ENCODE results near the gene METTL15.
A peak's percentile ranks its signal among the peaks of the same experiment; 100 is the strongest.
"Not testable (repeated sequence)": the region's sequence is repeated elsewhere in the genome, so short reads cannot be mapped to it uniquely, and the experiment has no call there.

The METTL15 gene

DNA sequence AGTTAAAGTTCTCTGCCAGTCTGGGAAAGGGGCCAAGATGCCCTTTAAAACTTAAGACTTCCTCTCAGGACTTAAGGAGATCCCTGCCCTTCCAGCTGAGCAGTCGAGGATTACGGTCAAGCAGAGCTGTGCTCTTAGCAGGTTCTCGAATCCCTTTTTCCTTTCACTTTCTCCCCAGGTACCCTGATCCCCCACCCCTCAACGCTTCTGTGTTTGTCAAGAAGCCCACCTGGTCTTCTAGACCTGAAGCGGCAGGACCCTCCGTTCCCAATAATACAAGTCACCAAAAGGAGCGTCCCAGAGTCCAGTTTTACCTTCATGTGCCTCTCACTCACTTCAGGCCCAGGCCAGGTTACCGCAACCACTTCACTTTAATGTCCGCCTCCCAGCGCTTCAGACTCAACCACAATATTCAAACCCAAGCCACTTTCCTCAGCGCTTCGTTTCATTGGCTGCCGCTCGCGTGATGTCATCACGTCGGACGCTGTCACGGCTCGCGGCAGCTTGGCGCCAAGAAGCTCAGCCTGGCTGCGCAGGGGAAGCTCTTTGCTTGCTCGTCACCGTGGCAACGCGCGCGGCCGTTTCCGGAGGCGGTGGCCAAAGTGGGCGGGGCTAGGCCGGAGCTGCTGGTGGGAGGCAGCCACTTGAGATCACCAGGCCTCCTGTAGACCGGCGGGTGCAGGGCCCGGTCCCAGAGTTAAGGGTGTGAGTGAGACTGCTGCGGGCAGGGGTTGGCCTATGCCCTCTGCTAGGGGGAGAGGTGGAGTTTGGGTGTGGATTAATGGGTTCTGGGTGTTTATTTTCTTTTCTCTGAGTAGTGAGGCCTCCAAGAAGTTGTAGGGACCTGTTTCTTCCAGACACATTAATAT is at the start of gene METTL15, which contains the start of gene KIF18A:
METTL15 (plus strand) TSS at position 639 of the 869 bp plus-strand sequence. CDS start 4,947 bp downstream, outside the sequence.
KIF18A (minus strand) TSS at position 407 of the 869 bp plus-strand sequence. CDS start 10,209 bp downstream, outside the sequence.
- DNase-seq (ENCODE audit: low read depth), result peak; percentile 99

DNA sequence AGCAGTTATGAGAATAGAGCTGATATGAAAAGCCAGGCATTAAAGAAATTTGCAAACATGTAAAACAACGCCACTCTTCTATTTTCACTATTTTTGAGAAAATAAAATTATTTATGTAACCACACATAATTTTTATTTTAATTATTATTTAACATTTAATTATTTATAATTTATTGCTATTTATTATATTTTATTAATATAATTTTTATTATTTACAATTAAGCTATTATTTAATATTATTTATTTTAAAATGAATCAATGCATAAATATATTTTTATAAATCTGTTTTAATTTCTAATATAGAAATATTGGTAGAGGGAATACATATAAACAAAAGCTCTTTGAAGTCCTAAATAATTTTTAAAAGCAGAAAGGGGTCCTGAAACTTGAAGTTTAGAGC is 36.9 kb upstream of the METTL15 start:
- no peak for DNase-seq (ENCODE audit: low read depth)

GRCh38 chr11:28072321-28072720 is 35.9 kb upstream of the METTL15 start:
- peak; percentile 67 for DNase-seq (ENCODE audit: low read depth)

DNA sequence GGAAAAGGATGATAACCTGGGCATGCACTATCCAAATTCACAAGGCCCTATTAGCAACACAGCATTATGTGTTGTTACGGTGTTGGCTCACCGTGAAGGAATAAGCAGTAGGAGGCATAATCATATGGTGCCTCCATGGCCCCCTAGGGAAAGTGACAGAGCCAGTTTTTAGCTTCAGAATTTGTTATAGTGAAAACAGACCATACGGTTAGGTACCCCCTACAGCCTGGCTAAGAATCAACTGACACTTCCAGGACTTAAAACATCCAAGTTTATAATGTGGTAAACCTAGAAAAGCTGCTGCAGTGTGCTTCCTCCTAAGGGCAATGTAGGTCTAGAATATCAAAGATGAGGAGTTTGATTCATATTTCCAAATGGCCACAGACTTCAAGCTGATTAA is 30.7 kb upstream of the METTL15 start:
- no peak for DNase-seq (ENCODE audit: low read depth)

DNA sequence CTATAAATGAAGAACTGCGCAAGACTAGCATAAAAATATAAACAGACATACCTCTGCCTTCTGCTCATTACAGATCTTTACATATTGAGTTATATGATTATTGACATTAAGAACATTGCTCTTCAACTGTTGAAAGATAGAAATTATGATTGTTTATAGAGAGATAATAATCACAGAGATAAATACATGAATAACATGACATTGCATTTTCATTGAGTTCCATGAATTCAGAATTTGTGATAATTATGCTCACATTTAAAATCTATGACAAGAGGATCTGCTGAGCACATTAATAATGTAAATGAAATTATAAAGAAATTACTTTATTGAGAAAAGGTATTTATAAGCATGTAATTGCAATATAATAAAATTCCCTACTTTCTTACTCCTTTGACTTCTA is 25.1 kb upstream of the METTL15 start:
- no peak for DNase-seq (ENCODE audit: low read depth)

DNA sequence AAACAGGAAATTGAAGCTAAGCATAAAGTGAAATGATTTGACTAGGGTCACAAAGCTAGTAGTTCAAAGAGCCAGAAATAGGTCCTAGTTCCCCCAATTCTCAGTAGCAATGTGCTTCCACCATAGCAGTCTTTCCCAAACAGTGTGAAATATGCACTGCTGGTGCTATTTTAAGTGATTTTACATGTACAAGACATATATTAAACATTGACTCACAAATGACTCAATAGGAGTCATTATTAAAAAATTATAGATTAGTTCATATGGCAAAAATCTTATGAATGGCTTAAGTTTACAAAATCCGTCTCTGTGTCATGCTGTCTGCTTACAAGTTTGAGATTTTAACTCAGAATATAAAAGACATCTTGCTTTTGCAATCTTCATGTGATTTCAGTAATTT is 21.6 kb upstream of the METTL15 start:
- DNase-seq (ENCODE audit: low read depth), result peak; percentile 46

DNA sequence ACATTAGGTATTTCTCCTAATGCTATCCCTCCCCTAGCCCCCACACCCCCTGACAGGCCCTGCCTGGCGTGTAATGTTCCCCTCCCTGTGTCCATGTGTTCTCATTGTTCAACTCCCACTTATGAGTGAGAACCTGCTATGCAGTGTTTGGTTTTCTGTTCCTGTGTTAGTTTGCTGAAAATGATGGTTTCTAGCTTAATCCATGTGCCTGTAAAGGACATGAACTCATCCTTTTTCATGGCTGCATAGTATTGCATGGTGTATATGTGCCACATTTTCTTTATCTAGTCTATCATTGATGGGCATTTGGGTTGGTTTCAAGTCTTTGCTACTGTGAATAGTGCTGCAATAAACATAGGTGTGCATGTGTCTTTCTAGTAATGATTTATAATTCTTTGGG is 21.0 kb upstream of the METTL15 start:
- DNase-seq (ENCODE audit: low read depth), result not testable (repeated sequence)

GRCh38 chr11:28087693-28088092 is 20.5 kb upstream of the METTL15 start:
- DNase-seq (ENCODE audit: low read depth), result not testable (repeated sequence)

- DNase-seq (ENCODE audit: low read depth), result peak; percentile 92
Measured at GRCh38 chr11:28089378-28089777, 18.8 kb upstream of the METTL15 start.

DNA sequence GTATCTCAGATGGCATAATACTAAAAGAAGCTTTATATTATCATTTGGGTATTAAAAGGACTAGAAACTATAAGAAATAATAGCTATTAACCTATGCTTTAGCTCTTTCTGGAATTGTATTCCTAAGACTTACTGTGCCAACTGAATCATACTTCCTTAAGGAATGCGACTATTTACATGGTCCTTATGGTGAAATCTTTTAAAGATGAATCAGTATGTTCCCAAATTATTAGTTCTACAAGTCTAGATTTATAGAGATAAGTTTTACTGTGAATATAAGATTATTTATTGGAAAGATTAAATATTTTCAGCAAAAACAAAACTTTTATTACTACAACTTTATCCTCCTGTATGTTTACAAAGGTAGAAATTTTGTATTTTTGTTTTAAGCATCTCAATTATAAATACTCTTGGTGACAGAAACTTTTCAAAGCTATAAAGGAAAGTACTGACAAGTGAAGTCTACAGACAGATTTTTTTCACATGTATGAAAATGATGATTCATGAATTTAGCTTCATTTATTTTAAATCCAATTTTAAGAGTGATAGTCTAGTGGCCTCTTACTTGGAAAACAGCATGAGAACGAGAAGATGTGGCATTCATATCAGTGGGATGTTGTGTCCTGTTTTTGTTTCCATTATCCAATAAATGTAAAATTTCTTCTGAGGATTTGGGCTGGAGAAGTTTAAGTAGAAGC is 18.0 kb upstream of the METTL15 start:
- DNase-seq (ENCODE audit: low read depth), result peak; percentile 67

- no peak for DNase-seq (ENCODE audit: low read depth)
Measured at GRCh38 chr11:28092786-28093185, 15.4 kb upstream of the METTL15 start.

- no peak for DNase-seq (ENCODE audit: low read depth)
Measured at GRCh38 chr11:28098257-28098656, 9.9 kb upstream of the METTL15 start.

GRCh38 chr11:28099715-28100114 is 8.5 kb upstream of the METTL15 start:
- DNase-seq (ENCODE audit: low read depth), result no peak

GRCh38 chr11:28100665-28101064 is 7.5 kb upstream of the METTL15 start:
- no peak for DNase-seq (ENCODE audit: low read depth)

GRCh38 chr11:28102300-28102699 is 5.9 kb upstream of the METTL15 start:
- not testable (repeated sequence) for DNase-seq (ENCODE audit: low read depth)

DNA sequence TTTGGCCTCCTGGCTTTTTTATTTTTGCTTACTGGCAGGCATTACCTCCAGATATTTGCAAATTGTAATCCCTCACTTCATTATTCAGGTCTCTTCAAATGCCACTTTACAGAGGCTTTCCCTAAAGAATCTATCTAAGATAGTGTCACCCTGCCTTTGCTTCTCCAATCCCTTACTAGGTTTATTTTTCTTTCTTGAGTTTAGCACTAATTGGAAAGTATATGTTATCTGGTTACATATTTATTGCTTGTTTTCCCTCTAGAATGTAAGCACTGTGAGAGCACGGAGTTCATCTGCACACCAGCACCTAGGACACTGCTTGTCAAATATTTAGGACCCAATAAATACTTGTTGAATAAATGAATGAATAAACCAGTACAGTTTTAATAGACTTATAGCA is 3.8 kb upstream of the METTL15 start:
- DNase-seq (ENCODE audit: low read depth), result no peak

DNA sequence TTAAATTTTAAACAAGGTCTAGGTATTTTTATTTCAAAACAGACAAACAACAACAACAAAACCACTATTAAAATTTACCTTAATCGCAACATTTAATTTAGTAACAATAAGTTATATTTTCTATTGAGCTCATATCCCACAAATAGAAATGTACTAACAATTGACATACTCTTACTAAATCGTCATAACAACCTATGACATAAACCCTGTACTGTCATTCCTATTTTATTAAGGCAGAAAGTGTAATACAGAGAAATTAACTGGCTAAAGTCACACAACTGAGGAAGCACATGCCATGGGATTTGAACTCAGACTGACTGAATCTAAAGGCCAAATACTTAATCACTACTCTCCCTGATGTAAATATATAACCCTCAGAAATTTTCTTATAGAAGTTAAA is 3.2 kb upstream of the METTL15 start:
- DNase-seq (ENCODE audit: low read depth), result no peak

- DNase-seq (ENCODE audit: low read depth), result no peak
Measured at GRCh38 chr11:28105869-28106268, 2.3 kb upstream of the METTL15 start.

- no peak for DNase-seq (ENCODE audit: low read depth)
Measured at GRCh38 chr11:28106353-28107043, 1.7 kb upstream of the METTL15 start.

DNA sequence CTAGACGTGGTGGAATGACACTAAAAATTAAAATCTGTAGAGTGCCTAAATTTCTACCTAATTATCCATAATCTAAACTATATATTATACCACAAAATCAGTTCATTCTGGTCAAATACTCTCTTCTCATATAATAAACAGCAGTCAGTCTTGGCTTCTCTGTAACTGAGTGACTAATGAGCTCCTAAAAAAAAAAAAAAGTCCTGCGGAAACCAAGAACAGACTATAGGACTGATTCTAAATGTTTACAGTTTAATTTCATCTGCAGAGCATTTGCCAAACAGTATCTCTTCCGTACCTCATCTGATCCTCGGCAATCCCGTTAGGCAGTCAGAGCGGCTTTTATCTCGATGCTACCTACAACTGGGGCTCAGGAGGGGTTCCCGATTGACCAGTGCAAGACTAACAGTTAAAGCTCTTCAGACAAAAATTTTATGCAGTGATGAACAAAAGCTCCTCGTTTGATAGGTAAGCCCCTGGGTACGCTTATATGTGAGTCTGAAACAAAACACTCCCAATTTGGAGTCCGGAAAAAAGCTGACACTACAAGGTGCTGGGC is 918 bp upstream of the METTL15 start:
- peak; percentile 40 for DNase-seq (ENCODE audit: low read depth)

DNA sequence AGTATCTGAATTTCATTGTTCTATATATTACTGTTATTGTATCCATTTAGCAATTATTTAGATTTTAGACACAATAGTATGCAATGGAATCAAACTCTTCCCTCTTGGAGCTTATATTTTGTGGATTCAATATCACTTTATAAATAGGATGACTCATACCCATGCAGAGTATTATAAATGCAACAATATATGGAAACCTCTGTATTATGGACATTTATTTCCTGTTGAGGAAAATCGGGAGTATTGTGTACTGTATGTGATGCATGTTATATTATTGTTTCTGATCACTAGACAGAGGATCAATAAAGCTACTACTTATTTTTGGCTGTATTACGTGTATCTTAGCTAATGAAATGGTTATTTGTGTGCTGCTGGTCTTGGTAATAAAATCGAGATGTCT is 770 bp downstream of the METTL15 start:
- DNase-seq (ENCODE audit: low read depth), result no peak

Data from amniotic epithelial cell (primary cell).